ENCODE results near the gene OSBPL3.

DNA sequence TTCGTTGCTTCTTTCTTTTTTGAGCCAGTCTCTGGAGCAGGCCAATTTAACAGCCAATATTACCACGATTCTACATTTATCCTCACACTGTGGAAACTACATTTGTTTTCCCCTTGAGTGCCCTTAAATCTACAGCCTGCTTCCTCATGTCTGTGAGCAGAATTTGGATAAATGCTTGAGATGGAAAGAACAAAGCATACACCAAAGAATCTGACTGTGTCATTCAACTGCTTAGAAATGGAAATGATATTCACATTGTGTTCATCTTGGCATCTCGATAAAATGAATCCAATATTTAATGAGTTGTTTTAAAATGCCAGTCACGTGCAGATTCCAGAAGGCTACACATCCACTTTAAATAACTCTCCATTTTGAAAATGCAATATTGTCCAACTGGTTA is 181.7 kb downstream of the OSBPL3 start:
- TF ChIP-seq CTCF (IDR thresholded peaks at IDR 0.05; ENCODE audit: low read depth, low read length) (no peak), POLR2A (IDR thresholded peaks at IDR 0.05; ENCODE audit: extremely low read depth, insufficient read length) (no peak)
- TF ChIP-seq, protein P1, sequence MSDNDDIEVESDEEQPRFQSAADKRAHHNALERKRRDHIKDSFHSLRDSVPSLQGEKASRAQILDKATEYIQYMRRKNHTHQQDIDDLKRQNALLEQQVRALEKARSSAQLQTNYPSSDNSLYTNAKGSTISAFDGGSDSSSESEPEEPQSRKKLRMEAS (IDR thresholded peaks at IDR 0.05; ENCODE audit: low read depth, low read length), result no peak
